Smooth muscle cell (in vitro differentiated cells): ENCODE results near the gene TBCD. TPM values are rescaled to one million over a fixed set of nuclear protein-coding genes. Genes with fewer than 3 reads are reported as not detected.

Experiments
- DNase-seq: peaks from one replicate; lab custom pipeline; 2025; ENCODE audit not compliant: unreplicated experiment; lab: John Stamatoyannopoulos, UW
- H2AFZ ChIP-seq: fragments of 200-600 bp; sonication (generic); 2 replicates; pipeline ENCODE4 v1.6.0; 2016; ENCODE audit warnings: antibody characterized with exemption, low read depth, mild to moderate bottlenecking
- H3F3A ChIP-seq: fragments of 200-600 bp; sonication (generic); 2 replicates; pipeline ENCODE4 v1.6.0; 2017; ENCODE audit warnings: antibody characterized with exemption, low read depth
- H3K27ac ChIP-seq: fragments of 200-600 bp; sonication (generic); 2 replicates; pipeline ENCODE4 v1.5.1; 2016; ENCODE audit warnings: low read depth, mild to moderate bottlenecking
- H3K27me3 ChIP-seq: fragments of 200-600 bp; sonication (generic); 2 replicates; pipeline ENCODE4 v1.6.1; 2016; ENCODE audit warnings: low read depth, mild to moderate bottlenecking
- H3K36me3 ChIP-seq: fragments of 200-600 bp; sonication (generic); 2 replicates; pipeline ENCODE4 v1.5.1; 2016; ENCODE audit warnings: low read depth
- H3K4me1 ChIP-seq: fragments of 200-600 bp; sonication (generic); 2 replicates; pipeline ENCODE4 v1.5.1; 2016; ENCODE audit warnings: low read depth
- H3K4me2 ChIP-seq: fragments of 200-600 bp; sonication (generic); 2 replicates; pipeline ENCODE4 v1.6.0; 2016; ENCODE audit warnings: mild to moderate bottlenecking
- H3K4me3 ChIP-seq: fragments of 200-600 bp; sonication (generic); 2 replicates; pipeline ENCODE4 v1.5.1; 2016; ENCODE audit warnings: mild to moderate bottlenecking
- H3K79me2 ChIP-seq: fragments of 200-600 bp; sonication (generic); 2 replicates; pipeline ENCODE4 v1.6.0; 2016; ENCODE audit warnings: low read depth, mild to moderate bottlenecking
- H3K9ac ChIP-seq: fragments of 200-600 bp; sonication (generic); 2 replicates; pipeline ENCODE4 v1.6.0; 2016; ENCODE audit warnings: low read depth
- H3K9me3 ChIP-seq: fragments of 200-600 bp; sonication (generic); replicated peaks from 2 replicates; pipeline ENCODE4 v1.5.1; 2016; ENCODE audit warnings: low read depth
- H4K20me1 ChIP-seq: fragments of 200-600 bp; sonication (generic); 2 replicates; pipeline ENCODE4 v1.6.0; 2016; ENCODE audit warnings: low read depth
- WGBS: methylation state at CpG from one replicate; pipeline ENCODE4 v1.1.7; 2016; ENCODE audit warnings: low lambda C conversion rate; 5-methylcytosine and 5-hydroxymethylcytosine counted together
- polyA plus RNA-seq: library from polyadenylated mRNA; unstranded; fragments of >200 nt; fragmentation: Nextera tagmentation; extraction: Ambion mirVana; gene quantifications from 2 replicates; pipeline ENCODE4 v1.2.1, GENCODE V29; 2016
- total RNA-seq: library from RNA; depleted of rRNA; stranded (reverse); fragments of >200 nt; gene quantifications from 2 replicates; pipeline ENCODE4 v1.2.3, GENCODE V29; 2014
- TF ChIP-seq, protein P1 (sequence below): fragments of 200-600 bp; sonication (generic); IDR thresholded peaks from 2 replicates; pipeline ENCODE4 v1.5.1; 2017; ENCODE audit warnings: borderline replicate concordance, mild to moderate bottlenecking, antibody characterized with exemption; ENCODE audit not compliant: insufficient read depth, poor library complexity, severe bottlenecking

The TBCD gene
- total and polyA plus RNA-seq, 2 experiments from 2014 or later, result 29.1 to 38.8 TPM

GRCh38 chr17:82859431-82860403 lies 107.9 kb downstream of the TBCD start:
- Histone ChIP-seq H2AFZ (no peak overlapping the region), H3K27me3 (no peaks in the 10 kb centered on the region), H3K4me3 (no peak overlapping the region), H3K9ac (peak overlapping the region; percentile 72), H3K9me3 (no peaks in the 10 kb centered on the region), H4K20me1 (no peaks in the 10 kb centered on the region), H3K4me2 (peak overlapping the region; percentile 79), H3K79me2 (no peaks in the 10 kb centered on the region), H3K36me3 (no peaks in the 10 kb centered on the region), H3F3A (peaks cover 21% of the 10 kb centered on the region), H3K27ac (peak overlapping the region; percentile 91), H3K4me1 (peaks cover 45% of the 10 kb centered on the region)
- peak; percentile 57 for DNase-seq
- TF ChIP-seq, protein P1, sequence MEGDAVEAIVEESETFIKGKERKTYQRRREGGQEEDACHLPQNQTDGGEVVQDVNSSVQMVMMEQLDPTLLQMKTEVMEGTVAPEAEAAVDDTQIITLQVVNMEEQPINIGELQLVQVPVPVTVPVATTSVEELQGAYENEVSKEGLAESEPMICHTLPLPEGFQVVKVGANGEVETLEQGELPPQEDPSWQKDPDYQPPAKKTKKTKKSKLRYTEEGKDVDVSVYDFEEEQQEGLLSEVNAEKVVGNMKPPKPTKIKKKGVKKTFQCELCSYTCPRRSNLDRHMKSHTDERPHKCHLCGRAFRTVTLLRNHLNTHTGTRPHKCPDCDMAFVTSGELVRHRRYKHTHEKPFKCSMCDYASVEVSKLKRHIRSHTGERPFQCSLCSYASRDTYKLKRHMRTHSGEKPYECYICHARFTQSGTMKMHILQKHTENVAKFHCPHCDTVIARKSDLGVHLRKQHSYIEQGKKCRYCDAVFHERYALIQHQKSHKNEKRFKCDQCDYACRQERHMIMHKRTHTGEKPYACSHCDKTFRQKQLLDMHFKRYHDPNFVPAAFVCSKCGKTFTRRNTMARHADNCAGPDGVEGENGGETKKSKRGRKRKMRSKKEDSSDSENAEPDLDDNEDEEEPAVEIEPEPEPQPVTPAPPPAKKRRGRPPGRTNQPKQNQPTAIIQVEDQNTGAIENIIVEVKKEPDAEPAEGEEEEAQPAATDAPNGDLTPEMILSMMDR, result no peak
- WGBS, result 9% methylated on average over 21 of the region's 23 CpGs

- H3K9ac ChIP-seq, result peak overlapping the region; percentile 45
- H4K20me1 ChIP-seq, result no peaks in the 10 kb centered on the region
- peak overlapping the region; percentile 79 for H3K4me2 ChIP-seq
- no peak for DNase-seq
- no peaks in the 10 kb centered on the region for H3K9me3 ChIP-seq
- peaks cover 45% of the 10 kb centered on the region for H3K4me1 ChIP-seq
- no peak overlapping the region for H3K4me3 ChIP-seq
- H3K36me3 ChIP-seq, result no peaks in the 10 kb centered on the region
- TF ChIP-seq, protein P1, result no peak
- H3K27me3 ChIP-seq, result no peaks in the 10 kb centered on the region
- H3K79me2 ChIP-seq, result peaks cover 4% of the 10 kb centered on the region
- no peak overlapping the region for H2AFZ ChIP-seq
- WGBS, result 88% methylated on average over 42 of the region's 42 CpGs
- peak overlapping the region; percentile 91 for H3K27ac ChIP-seq
- peaks cover 24% of the 10 kb centered on the region for H3F3A ChIP-seq
Observed at GRCh38 chr17:82860606-82861392, 108.9 kb downstream of the TBCD start.

GRCh38 chr17:82861393-82861775 lies 109.5 kb downstream of the TBCD start:
- H3K4me2 ChIP-seq, result no peak overlapping the region
- no peak overlapping the region for H2AFZ ChIP-seq
- peaks cover 4% of the 10 kb centered on the region for H3K79me2 ChIP-seq
- WGBS, result 93% methylated on average over 12 of the region's 12 CpGs
- no peaks in the 10 kb centered on the region for H3K36me3 ChIP-seq
- H3K27me3 ChIP-seq, result no peaks in the 10 kb centered on the region
- peaks cover 51% of the 10 kb centered on the region for H3K4me1 ChIP-seq
- no peak for DNase-seq
- TF ChIP-seq, protein P1, result no peak
- H3K27ac ChIP-seq, result no peak overlapping the region
- peaks cover 26% of the 10 kb centered on the region for H3F3A ChIP-seq
- no peaks in the 10 kb centered on the region for H3K9me3 ChIP-seq
- no peaks in the 10 kb centered on the region for H4K20me1 ChIP-seq
- no peak overlapping the region for H3K9ac ChIP-seq
- no peak overlapping the region for H3K4me3 ChIP-seq
